Measurements from ENCODE around the gene LAYN.

LAYN gene, protein sequence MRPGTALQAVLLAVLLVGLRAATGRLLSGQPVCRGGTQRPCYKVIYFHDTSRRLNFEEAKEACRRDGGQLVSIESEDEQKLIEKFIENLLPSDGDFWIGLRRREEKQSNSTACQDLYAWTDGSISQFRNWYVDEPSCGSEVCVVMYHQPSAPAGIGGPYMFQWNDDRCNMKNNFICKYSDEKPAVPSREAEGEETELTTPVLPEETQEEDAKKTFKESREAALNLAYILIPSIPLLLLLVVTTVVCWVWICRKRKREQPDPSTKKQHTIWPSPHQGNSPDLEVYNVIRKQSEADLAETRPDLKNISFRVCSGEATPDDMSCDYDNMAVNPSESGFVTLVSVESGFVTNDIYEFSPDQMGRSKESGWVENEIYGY

GRCh38 chr11:111540114-111540936 lies at the start of gene LAYN:
Gene LAYN, plus strand, starts transcription at chr11:111540720. Its CDS starts 124 bp downstream, at chr11:111540844.
- no peak for DNase-seq

DNA sequence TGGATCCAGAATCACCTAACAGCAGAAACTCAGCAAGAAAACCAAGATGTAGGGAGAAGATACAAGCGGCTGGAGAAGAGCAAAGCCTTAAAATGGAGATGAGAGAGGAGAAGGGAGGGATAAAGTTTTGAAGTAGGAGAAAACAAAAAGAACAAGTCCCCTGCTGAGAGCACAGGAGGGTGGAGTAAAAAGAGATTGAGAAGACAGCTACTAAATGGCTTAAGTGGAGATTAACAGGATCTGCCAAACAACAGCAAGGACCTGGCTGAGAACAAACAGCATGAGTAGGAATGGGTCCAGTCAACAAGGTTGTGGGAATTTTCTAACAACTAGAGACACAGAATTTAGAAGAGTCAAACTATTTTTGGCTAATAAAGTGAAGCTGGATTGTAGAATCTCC lies 46.5 kb upstream of the LAYN start:
- no peak for DNase-seq

DNA sequence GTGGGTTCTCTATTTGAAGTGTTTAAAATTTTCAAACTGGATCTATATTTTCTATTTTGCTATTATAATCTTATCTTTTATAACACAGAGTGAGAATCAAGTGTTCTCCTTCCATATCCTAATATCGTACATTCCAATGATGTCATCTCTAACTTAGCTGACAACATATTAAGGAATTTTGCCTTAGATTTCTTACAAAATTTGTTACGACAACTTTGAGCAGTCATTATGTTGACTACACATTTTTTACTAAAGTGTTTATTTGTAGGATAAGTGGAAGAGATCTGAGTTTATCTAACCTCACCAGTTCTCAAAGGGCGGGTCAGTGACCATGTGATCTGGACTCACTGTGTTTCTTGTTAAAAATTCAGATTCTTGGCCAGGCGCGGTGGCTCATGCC lies 41.0 kb upstream of the LAYN start:
- DNase-seq: no peak

- no peak for DNase-seq
These were observed 40.0 kb upstream of the LAYN start for GRCh38 chr11:111500481-111500880.

GRCh38 chr11:111502611-111503010 lies 37.9 kb upstream of the LAYN start:
- no peak for DNase-seq

- DNase-seq: no peak
These were observed 30.2 kb upstream of the LAYN start for GRCh38 chr11:111510311-111510710.

DNA sequence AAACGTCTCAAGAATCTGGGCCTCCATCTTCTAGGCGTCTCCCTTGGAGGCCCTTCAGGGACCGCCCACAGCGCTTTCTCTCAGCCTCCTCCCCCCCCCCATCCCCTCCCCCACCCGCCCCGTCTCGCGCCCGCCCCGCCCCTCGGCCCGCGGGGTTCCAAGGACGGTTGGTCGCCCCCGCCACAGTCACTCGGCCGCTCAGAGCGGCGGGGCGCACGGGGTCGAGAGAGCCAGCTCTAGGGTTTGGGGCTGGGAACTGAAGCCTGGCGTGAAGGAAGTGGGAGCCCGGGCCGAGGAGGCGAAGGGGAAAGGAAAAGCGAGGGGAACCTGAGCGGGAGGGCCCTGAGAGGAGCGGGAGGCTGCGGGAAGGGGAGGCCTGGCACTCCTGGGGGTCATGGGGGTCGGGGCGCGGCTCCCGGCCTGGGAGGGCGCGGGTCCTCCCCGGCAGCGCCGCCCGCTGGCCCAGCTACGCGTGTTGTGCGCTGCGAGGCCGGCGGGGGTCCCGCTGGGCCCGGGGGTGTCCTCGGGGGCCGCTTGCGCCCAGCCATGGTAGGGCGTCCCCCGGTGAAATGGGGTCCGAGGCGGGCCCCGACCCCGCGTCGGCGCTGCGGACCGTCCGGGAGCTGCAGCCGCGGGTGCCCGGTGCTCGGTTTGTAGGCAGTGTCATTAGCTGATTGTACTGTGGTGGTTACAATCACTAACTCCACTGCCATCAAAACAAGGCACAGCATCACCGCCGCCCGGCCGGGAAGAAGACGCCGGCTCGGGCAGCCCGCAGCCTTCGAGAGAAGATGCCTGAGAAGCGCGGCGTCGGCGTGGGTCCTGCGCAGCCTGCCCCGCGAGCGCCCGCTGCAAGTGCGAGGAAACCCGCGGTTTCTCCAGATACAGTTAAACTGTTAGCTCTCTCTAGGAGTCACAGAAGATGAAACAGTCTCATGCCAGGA lies 28.0 kb upstream of the LAYN start, which contains the start of gene BTG4:
TSS of gene BTG4 (minus strand) at position 91 of the 944 bp plus-strand sequence. CDS start 13,610 bp downstream, outside the sequence.
- no peak for DNase-seq

- no peak for DNase-seq
These were observed 27.3 kb upstream of the LAYN start for GRCh38 chr11:111513240-111513605.

DNA sequence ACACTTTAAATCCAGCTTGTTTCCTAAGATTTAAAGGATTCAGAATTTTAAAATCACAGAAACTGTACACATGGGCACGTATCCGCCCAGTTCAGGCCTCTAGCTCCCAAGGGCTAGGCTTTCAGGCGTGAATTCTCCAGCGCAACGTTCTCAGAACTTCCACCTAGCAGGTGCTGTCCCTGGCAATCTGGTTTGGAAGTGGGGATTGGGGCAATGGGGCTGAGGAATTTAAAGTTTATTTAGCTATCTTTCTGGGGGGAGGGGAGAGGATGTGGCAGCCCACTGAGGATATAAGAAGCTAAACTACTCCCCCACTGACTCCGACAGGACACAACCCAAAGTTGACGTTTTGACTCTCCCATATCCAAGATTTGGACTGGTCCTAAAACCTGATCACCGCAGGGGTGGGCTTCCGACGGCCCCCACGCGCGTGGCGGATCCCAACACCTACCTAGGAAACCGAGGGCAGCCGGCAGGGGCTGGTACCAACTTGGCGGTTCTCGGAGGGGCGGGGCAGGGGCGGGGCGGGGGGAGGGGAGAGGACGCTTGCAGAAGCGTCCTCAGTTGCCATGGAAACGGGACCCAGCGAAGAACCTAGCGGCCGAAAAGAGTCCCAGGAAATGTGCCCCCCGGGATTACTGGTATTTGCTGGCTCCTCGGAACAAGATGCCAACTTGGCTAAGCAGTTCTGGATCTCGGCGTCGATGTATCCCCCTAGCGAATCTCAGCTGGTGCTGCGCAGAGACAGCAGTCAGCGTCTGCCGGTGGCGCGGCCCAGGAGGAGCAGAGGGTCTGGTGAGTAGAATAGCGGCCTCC lies 26.1 kb upstream of the LAYN start, which contains the start of gene HOATZ:
TSS of gene HOATZ (plus strand) at position 563 of the 816 bp plus-strand sequence. CDS start at position 570, 7 bp downstream.
- DNase-seq: no peak

DNA sequence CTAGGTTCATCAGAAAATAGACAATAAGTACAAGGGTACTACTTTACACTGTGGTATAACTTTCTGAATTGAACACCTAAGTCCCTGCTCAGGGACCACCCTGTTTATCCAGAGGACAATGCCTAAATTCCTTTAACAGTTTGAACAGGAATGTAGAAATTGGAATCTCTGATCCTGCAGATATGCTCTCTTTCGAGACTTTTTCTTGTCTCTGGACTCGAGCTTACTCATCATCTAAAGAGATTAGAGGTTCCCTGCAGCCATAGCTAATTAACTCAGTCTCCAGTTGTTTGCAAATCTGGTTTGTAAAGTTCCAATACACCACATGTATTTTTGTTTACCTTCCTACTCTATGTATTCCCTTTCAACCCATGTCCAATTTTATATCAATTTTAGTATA lies 24.9 kb upstream of the LAYN start:
- no peak for DNase-seq

- no peak for DNase-seq
These were observed 21.9 kb upstream of the LAYN start for GRCh38 chr11:111518668-111519067.

GRCh38 chr11:111520560-111520959 lies 20.0 kb upstream of the LAYN start:
- no peak for DNase-seq

DNA sequence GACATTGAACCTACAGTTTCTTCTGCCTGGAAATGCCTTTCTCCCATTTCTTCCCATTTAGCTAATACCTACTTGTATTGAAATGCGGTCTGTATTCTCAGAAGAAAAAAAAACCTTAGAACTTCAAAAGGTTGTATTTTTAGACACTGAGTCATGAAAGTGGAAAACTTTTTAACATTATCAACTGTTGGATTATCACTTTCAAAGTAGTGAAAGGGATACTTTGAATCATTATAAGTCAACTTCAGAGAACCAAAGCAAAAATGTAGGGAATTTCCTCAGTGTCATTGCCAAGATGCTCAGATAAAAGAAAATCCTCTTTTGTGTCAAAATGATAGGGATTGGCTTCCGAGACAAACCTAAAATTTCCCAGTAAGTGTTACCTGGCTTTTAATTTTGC lies 19.4 kb upstream of the LAYN start:
- DNase-seq: no peak

- no peak for DNase-seq
These were observed 18.1 kb upstream of the LAYN start for GRCh38 chr11:111522426-111522825.

GRCh38 chr11:111523343-111523742 lies 17.2 kb upstream of the LAYN start:
- DNase-seq: no peak

GRCh38 chr11:111524056-111524455 lies 16.5 kb upstream of the LAYN start:
- no peak for DNase-seq

GRCh38 chr11:111525456-111525855 lies 15.1 kb upstream of the LAYN start:
- no peak for DNase-seq

- no peak for DNase-seq
These were observed 14.0 kb upstream of the LAYN start for GRCh38 chr11:111526501-111526900.

- DNase-seq: no peak
These were observed 13.2 kb upstream of the LAYN start for GRCh38 chr11:111527279-111527678.

DNA sequence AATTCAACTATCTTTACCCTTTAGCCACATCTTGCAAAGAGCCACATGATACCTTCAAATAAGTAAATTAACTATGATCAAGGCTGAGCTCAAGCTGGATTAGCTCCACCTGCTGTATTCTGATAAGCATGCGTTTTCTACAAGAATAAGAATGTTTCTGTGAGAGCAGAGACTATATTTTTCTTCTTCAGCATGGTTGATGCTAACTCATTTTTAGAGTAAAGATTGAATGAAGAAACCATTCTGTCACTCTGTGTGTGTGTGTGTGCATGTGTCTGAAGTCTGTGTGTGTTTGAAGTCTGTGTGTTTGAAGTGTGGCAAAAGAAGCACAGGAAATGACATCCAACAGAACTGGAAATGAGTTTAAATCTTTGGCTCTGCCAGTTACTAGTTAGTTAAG lies 12.0 kb upstream of the LAYN start:
- no peak for DNase-seq

DNA sequence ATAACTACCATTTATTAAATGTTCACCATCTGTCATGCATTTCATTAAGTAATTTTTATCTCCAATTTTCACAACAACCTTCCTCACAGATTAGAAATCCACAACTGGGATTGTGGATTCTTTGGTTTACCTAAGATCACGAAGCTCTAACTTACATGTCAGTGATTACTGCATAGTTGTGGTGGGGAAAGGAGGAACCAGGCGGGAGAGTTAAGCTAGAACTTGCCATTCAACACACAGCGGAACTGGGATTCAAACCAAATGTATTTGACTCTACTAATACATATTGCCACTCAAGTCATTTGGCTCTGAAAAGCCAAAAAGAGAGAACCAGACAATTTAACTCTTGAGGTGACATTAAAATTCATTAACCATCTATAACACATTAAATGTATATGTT lies 10.4 kb upstream of the LAYN start:
- no peak for DNase-seq

DNA sequence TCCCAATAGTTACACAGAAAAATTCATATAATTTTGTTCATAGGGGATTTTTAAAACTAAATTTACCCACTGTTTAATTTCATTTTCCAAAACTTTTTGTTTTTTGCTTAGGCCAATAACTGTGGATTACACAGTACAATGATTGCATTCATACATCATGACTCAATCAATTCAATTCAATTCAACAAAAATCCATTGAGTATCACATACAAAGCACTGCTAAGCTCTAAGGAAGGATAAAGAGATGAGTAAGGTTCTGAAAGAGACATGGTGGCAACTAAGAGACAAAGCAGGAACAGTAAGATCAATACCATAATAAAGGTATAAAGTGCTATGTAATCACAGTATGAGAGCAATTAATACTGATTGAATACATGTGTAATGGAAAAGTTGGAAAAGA lies 9.4 kb upstream of the LAYN start:
- no peak for DNase-seq
